Measurements from ENCODE around the gene PRDM11. TPM values are rescaled to one million over a fixed set of nuclear protein-coding genes. Genes with fewer than 3 reads are reported as not detected.

The PRDM11 gene
- total RNA-seq, 2 experiments from 2014 or later = 4.5 to 8.4 TPM

DNA sequence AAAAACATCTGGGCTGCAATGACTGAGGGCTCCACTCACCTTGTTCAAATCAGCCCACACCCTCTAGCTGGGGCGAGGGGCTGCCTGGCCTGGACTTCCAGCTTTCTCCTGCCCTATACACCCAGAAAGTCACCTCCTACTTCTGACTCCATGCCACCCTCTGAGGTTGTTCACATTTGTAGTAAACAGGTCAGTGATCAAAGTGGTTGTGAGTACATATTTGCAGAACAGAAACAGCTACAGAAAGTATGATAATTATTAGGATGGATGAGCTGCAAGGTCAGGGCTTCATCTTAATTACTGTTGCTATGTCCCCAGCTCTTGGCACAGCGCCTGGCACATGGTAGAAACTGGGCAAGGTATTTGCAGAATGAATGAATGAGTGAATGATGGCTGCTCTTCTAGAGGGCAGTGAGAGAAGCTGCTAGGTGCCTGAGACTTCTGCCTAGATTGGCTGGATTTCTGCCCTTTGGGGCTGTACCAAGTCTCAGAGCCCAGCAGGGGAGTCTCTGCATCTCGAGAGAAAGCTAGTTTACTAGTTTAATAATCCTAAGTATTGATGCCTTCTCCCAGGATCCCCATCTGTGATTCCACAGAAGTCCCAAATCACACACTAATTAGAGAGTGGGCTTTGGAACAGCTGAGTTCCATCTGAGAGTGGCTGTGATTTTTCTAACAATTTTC, 103.7 kb downstream of the PRDM11 start:
- intact Hi-C loops (cut with micrococcal nuclease; ENCODE audit: unreplicated experiment) = loop anchor here (5.0 kb wide), 1 partner anchor 42 kb away; no protein-coding TSS in a partner anchor
- H3K4me3 ChIP-seq (ENCODE audit: low read depth, low read length, poor library complexity, severe bottlenecking) = no peak overlapping the region
- H3K4me2 ChIP-seq (ENCODE audit: low read length) = peak overlapping the region; percentile 38
- ChIA-PET CTCF (ENCODE audit: unreplicated experiment) (interaction anchor here (0.6 kb wide), 1 partner anchor 338 kb away, joined by 3 read pairs; no protein-coding TSS in a partner anchor), POLR2A (no interaction called here)
- TF ChIP-seq, protein P1, sequence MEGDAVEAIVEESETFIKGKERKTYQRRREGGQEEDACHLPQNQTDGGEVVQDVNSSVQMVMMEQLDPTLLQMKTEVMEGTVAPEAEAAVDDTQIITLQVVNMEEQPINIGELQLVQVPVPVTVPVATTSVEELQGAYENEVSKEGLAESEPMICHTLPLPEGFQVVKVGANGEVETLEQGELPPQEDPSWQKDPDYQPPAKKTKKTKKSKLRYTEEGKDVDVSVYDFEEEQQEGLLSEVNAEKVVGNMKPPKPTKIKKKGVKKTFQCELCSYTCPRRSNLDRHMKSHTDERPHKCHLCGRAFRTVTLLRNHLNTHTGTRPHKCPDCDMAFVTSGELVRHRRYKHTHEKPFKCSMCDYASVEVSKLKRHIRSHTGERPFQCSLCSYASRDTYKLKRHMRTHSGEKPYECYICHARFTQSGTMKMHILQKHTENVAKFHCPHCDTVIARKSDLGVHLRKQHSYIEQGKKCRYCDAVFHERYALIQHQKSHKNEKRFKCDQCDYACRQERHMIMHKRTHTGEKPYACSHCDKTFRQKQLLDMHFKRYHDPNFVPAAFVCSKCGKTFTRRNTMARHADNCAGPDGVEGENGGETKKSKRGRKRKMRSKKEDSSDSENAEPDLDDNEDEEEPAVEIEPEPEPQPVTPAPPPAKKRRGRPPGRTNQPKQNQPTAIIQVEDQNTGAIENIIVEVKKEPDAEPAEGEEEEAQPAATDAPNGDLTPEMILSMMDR (conservative IDR thresholded peaks at IDR 0.05; ENCODE audit: low read length) = no peak
- TF ChIP-seq EZH2phosphoT487 (IDR thresholded peaks at IDR 0.05; ENCODE audit: borderline replicate concordance, low read depth, low read length) = no peak
- no peak overlapping the region for H3K27ac ChIP-seq (ENCODE audit: low read depth, low read length, poor library complexity, severe bottlenecking)
- peak; percentile 12 for DNase-seq (ENCODE audit: low spot score)
- no peak overlapping the region for H2AFZ ChIP-seq (ENCODE audit: low read length)
- no TSS peak for BruUV-seq (replicated peaks)
- H3K4me1 ChIP-seq (ENCODE audit: insufficient read depth, low read length, poor library complexity, severe bottlenecking) = peaks cover 9% of the 10 kb centered on the region
- no peaks in the 10 kb centered on the region for H3K36me3 ChIP-seq (ENCODE audit: insufficient read depth, low read length)
- H3K9me2 ChIP-seq (ENCODE audit: insufficient read depth, low read length) = no peaks in the 10 kb centered on the region
- no peaks in the 10 kb centered on the region for H3K9me3 ChIP-seq (ENCODE audit: low read length)
- no peaks in the 10 kb centered on the region for H3K79me2 ChIP-seq (ENCODE audit: insufficient read depth, low read depth, low read length)
- H4K20me1 ChIP-seq (ENCODE audit: insufficient read depth, low read length) = no peaks in the 10 kb centered on the region

GRCh38 chr11:45252134-45252856, 105.9 kb downstream of the PRDM11 start:
- CTCF ChIA-PET (ENCODE audit: unreplicated experiment) = interaction anchor here (1.1 kb wide), 1 partner anchor 43 kb away, joined by 3 read pairs; no protein-coding TSS in a partner anchor
- POLR2A ChIA-PET = no interaction called here
- BruUV-seq (replicated peaks) = no TSS peak
- intact Hi-C loops (cut with micrococcal nuclease; ENCODE audit: unreplicated experiment) = loop anchor here (2.0 to 5.0 kb wide), 2 partner anchors 40 to 81 kb away; no protein-coding TSS in a partner anchor
- no peaks in the 10 kb centered on the region for H3K36me3 ChIP-seq (ENCODE audit: insufficient read depth, low read length)
- H3K4me1 ChIP-seq (ENCODE audit: insufficient read depth, low read length, poor library complexity, severe bottlenecking) = peaks cover 9% of the 10 kb centered on the region
- no peaks in the 10 kb centered on the region for H3K9me3 ChIP-seq (ENCODE audit: low read length)
- peak; percentile 44 for DNase-seq (ENCODE audit: low spot score)
- TF ChIP-seq, protein P1 (conservative IDR thresholded peaks at IDR 0.05; ENCODE audit: low read length) = peak; percentile 78
- TF ChIP-seq EZH2phosphoT487 (IDR thresholded peaks at IDR 0.05; ENCODE audit: borderline replicate concordance, low read depth, low read length) = no peak
- H3K4me3 ChIP-seq (ENCODE audit: low read depth, low read length, poor library complexity, severe bottlenecking) = no peak overlapping the region
- no peak overlapping the region for H2AFZ ChIP-seq (ENCODE audit: low read length)
- H3K79me2 ChIP-seq (ENCODE audit: insufficient read depth, low read depth, low read length) = no peaks in the 10 kb centered on the region
- no peak overlapping the region for H3K4me2 ChIP-seq (ENCODE audit: low read length)
- H3K27ac ChIP-seq (ENCODE audit: low read depth, low read length, poor library complexity, severe bottlenecking) = no peak overlapping the region
- H3K9me2 ChIP-seq (ENCODE audit: insufficient read depth, low read length) = no peaks in the 10 kb centered on the region
- no peaks in the 10 kb centered on the region for H4K20me1 ChIP-seq (ENCODE audit: insufficient read depth, low read length)

Data from OCI-LY7 (cell line).